Activated CD4-positive, alpha-beta memory T cell treated with anti-CD3 and anti-CD28 coated beads for 36 hours (primary cell): ENCODE results near the gene DAB2IP. TPM values are rescaled to one million over a fixed set of nuclear protein-coding genes. Genes with fewer than 3 reads are reported as not detected.

ENCODE experiments used
- CTCF ChIA-PET: fragments of 350-600 bp; sonication (Branson Sonifier 250); formaldehyde crosslinking; loops from one replicate; lab custom pipeline; 2021; ENCODE audit warnings: antibody characterized with exemption, inconsistent platforms; lab: Charles Lee
- POLR2A ChIA-PET: fragments of 350-600 bp; sonication (Branson Sonifier 250); formaldehyde crosslinking; loops from one replicate; lab custom pipeline; 2021; ENCODE audit warnings: antibody characterized with exemption; lab: Charles Lee
- DNase-seq: peaks from one replicate; pipeline ENCODE4 v3.0.0-alpha.2; 2020
- H3K27ac Mint-ChIP-seq: one replicate; pipeline ENCODE4 v1.8.0; 2021; ENCODE audit warnings: mixed read lengths
- H3K27me3 Mint-ChIP-seq: one replicate; pipeline ENCODE4 v1.8.0; 2021; ENCODE audit warnings: mixed read lengths
- H3K36me3 Mint-ChIP-seq: one replicate; pipeline ENCODE4 v1.8.0; 2021; ENCODE audit warnings: mixed read lengths
- H3K4me1 Mint-ChIP-seq: one replicate; pipeline ENCODE4 v1.8.0; 2021; ENCODE audit warnings: low read depth, mixed read lengths
- H3K4me3 Mint-ChIP-seq: one replicate; pipeline ENCODE4 v1.8.0; 2021; ENCODE audit warnings: mild to moderate bottlenecking, mixed read lengths
- H3K9me3 Mint-ChIP-seq: one replicate; pipeline ENCODE4 v1.8.0; 2021; ENCODE audit warnings: mixed read lengths
- intact Hi-C: fragments of 100-400 bp; cut with micrococcal nuclease; formaldehyde crosslinking; loops from one replicate; pipeline ENCODE4 v1.15.1; 2023
- total RNA-seq, 2 experiments: library from RNA; stranded (reverse); gene quantifications; one replicate each; pipeline ENCODE4 v1.2.3, GENCODE V29; 2021

The DAB2IP gene
- total RNA-seq, 2 experiments from 2014 or later, result not detected

- Mint-ChIP-seq H3K27me3 (peaks cover 18% of the 10 kb centered on the region), H3K4me1 (no peaks in the 10 kb centered on the region), H3K27ac (no peak overlapping the region), H3K36me3 (no peaks in the 10 kb centered on the region), H3K4me3 (no peak overlapping the region), H3K9me3 (no peaks in the 10 kb centered on the region)
- no peak for DNase-seq
- POLR2A ChIA-PET, result no interaction called here
- intact Hi-C loops, result no loop called here
- CTCF ChIA-PET, result interaction anchor here (0.8 to 1.1 kb wide), 2 partner anchors 10 to 613 kb away, joined by 3 read pairs; no protein-coding TSS in a partner anchor
Observed at GRCh38 chr9:121694001-121694400, 42.6 kb downstream of the DAB2IP start.

DNA sequence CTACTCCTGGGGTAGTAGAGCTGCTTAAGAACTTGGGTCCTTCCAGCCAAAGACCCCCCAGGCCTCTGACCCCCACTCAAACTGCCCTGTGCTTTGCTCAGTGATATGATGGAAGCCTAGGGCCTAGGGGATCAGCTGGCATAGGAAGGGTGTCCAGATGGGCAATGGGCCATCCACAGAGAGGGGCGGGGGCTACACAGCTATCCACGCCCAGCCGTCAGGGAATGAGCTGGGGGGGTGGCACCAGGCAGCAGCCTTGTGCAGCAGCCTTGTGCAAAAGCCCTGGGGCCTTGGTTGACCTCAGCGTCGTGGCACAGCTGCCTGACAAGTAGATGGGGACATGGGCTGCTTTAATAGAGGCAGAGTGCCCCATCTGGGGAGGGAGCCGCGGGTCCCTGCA lies 43.2 kb downstream of the DAB2IP start:
- Mint-ChIP-seq H3K27me3 (peaks cover 19% of the 10 kb centered on the region), H3K36me3 (no peaks in the 10 kb centered on the region), H3K4me1 (no peaks in the 10 kb centered on the region), H3K4me3 (no peak overlapping the region), H3K27ac (no peak overlapping the region), H3K9me3 (no peaks in the 10 kb centered on the region)
- intact Hi-C loops, result no loop called here
- DNase-seq, result no peak
- ChIA-PET POLR2A (no interaction called here), CTCF (interaction anchor here (1.1 kb wide), 1 partner anchor 11 kb away, joined by 3 read pairs; no protein-coding TSS in a partner anchor)

DNA sequence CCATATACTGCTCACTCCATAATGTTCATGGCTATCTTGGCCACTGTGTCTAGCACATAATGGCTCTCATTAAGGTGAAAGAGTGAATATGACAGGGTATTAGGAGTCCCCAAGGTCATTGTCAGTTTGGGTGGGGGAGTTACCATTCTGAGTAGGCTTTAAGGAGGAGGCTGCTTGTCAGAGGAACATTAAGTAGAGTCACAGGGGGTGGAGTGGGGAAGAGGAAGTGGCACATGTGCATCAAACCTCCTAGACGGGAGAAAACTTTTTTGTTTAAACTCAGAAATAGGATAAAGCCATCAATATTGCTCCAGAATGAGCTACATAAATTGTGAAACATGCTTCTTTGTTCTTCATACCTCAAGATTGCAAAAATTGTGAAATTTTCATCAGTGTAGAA lies 45.5 kb downstream of the DAB2IP start:
- CTCF ChIA-PET, result interaction anchor here (1.2 kb wide), 2 partner anchors 10 to 151 kb away, joined by 4 read pairs; no protein-coding TSS in a partner anchor
- Mint-ChIP-seq H3K9me3 (no peaks in the 10 kb centered on the region), H3K27ac (no peak overlapping the region), H3K4me3 (no peak overlapping the region), H3K27me3 (peaks cover 35% of the 10 kb centered on the region), H3K4me1 (no peaks in the 10 kb centered on the region), H3K36me3 (no peaks in the 10 kb centered on the region)
- DNase-seq, result no peak
- intact Hi-C loops, result no loop called here
- POLR2A ChIA-PET, result no interaction called here

DNA sequence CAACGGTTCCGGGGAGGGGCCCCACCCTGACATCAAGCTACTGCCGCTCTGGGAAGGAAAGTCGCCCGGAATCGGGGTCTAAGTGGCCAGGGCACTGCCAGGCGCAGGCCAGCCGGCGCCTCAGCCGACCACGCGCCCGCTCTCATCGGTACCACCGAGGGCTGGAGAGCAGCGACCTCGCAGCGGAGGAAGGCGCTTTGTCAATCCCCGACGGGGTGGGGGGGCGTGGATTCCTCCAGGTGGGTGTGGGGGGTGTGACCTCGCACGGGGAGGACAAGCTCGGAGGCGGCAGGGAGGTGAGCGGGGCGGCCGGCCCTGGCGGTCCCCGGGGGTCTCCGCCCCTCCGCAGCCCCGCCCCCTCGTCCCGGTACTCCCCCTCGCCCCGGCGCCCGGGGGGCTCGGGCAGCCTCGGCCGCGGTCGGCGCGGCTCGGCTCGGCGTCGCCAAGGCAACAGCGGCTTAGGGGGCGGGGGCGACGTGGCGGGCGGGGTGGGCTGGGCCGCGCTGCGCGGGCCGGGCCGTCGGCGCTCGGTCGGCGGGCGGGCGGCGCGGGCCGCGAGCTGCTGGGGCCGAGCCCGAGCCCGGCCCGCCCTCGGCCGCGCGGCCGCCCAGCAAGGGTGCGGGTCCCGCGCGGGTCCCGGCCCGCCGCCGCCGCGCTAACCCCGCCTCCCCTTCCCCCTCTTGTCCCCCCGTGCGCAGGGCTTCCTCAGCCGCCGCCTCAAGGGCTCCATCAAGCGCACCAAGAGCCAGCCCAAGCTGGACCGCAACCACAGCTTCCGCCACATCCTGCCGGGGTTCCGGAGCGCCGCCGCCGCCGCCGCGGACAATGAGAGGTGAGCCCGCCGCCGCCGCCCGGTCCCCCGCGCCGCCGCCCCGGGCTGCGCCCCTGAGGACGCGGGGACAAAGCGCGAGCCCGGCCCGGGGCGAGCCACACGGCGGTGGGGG lies 47.5 kb downstream of the DAB2IP start:
- CTCF ChIA-PET, result interaction anchor here (0.8 to 1.3 kb wide), 4 partner anchors 12 to 153 kb away, joined by 3 to 5 read pairs (median 3); no protein-coding TSS in a partner anchor
- POLR2A ChIA-PET, result no interaction called here
- intact Hi-C loops, result no loop called here
- Mint-ChIP-seq H3K27ac (no peak overlapping the region), H3K4me1 (no peaks in the 10 kb centered on the region), H3K9me3 (no peaks in the 10 kb centered on the region), H3K4me3 (no peak overlapping the region), H3K27me3 (peaks cover 42% of the 10 kb centered on the region), H3K36me3 (no peaks in the 10 kb centered on the region)
- DNase-seq, result peak; percentile 75

DNA sequence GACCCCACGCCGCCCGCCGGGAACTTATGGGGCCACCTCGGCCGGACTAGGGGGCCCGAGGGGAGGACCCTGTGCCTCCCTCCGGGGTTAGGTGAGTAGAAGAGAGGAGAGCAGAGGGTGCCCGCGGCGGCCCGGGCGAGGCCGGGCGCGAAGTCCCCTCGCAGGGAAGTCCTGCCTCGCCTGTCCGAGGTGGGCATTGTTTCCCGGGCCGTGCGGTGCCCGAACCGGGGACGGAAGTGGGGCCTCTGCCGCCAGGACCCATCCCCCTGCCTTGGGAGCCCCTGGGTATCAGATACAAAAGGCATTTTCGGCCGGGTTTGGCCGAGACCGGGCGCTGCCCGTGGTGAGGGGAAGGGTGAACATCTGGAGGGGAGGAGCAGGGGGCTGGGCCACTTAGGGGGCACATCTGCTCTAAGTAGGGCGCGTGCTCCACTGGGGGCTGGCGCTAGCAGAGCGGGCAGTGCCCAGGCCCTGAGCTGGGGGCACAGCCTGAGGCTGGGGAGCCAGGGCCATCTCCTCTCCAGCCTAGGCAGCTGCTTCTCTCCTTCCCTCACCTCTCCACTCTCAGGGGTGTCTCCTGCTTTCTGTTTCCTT lies 48.2 kb downstream of the DAB2IP start:
- intact Hi-C loops, result no loop called here
- Mint-ChIP-seq H3K9me3 (no peaks in the 10 kb centered on the region), H3K4me3 (no peak overlapping the region), H3K36me3 (no peaks in the 10 kb centered on the region), H3K4me1 (no peaks in the 10 kb centered on the region), H3K27me3 (peaks cover 44% of the 10 kb centered on the region), H3K27ac (no peak overlapping the region)
- DNase-seq, result no peak
- ChIA-PET POLR2A (no interaction called here), CTCF (interaction anchor here (1.3 kb wide), 1 partner anchor 12 kb away, joined by 3 read pairs; no protein-coding TSS in a partner anchor)

DNA sequence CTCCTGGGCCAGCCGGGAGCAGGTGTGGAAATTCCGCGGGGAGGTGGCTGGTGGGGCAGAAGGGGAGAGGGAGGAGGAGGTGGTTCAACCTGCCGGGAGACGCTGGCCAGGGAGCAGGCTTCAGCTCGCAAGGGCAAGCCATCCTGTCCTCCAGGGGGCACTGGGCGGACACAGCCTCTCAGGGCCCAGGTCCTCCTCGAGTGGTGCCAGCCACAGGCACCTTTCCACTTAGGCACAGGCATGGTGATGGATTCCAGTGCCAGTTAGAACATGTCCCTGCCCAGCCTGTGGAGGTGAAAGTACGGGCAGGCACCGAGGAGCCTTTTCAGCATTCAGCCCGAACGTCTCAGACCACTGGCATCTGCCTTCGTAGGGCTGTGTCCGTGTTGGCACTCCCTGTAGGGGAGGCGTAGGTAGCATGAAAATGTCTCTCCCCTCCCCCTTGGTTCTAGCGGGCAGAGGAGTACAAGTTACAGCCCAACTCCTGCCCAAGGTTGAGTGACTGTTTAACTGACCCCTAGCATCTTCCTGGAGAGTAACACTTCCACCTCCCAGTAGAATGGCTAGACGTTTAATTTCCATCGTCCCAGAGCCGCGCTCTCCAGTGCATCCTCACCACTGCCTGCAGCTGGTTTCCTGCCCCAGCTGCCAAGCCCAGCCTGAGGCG lies 48.9 kb downstream of the DAB2IP start:
- Mint-ChIP-seq H3K9me3 (no peaks in the 10 kb centered on the region), H3K36me3 (no peaks in the 10 kb centered on the region), H3K27me3 (peaks cover 44% of the 10 kb centered on the region), H3K27ac (no peak overlapping the region), H3K4me3 (no peak overlapping the region), H3K4me1 (no peaks in the 10 kb centered on the region)
- intact Hi-C loops, result no loop called here
- POLR2A ChIA-PET, result no interaction called here
- CTCF ChIA-PET, result interaction anchor here (1.3 kb wide), 1 partner anchor 13 kb away, joined by 3 read pairs; no protein-coding TSS in a partner anchor
- peak; percentile 27 for DNase-seq

DNA sequence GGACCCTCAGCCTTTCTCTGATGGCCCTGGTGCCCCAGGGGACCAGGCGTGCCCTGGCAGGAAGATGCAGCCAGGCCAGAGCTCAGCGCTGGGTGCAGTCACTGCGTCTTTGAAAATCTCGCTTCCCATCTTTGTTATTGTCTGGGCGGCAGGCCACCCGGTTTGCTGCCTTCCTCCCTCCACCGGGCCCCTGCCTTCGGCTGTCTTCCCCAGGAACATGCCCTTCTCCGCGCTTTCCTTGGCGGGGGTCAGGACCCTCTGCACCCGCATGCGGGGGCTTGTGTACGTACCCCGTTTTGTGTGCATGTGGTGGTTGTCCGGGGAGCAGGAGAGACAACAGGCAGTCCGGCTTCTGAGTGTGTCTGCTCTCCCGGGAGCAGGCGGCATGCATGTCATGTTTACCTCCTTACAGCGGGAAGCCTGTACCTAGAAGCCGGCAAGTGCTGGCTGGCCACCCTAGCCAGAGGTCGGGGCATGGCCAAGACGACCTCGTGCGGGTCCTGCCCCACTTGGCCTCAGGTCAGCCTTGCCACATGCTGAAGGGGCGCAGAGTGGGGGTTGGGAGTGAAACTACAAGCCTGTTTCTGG lies 49.5 kb downstream of the DAB2IP start:
- Mint-ChIP-seq H3K9me3 (no peaks in the 10 kb centered on the region), H3K27me3 (peaks cover 44% of the 10 kb centered on the region), H3K36me3 (no peaks in the 10 kb centered on the region), H3K27ac (no peak overlapping the region), H3K4me3 (no peak overlapping the region), H3K4me1 (no peaks in the 10 kb centered on the region)
- intact Hi-C loops, result no loop called here
- DNase-seq, result no peak
- CTCF ChIA-PET, result interaction anchor here (1.3 kb wide), 1 partner anchor 14 kb away, joined by 3 read pairs; no protein-coding TSS in a partner anchor
- POLR2A ChIA-PET, result no interaction called here

DNA sequence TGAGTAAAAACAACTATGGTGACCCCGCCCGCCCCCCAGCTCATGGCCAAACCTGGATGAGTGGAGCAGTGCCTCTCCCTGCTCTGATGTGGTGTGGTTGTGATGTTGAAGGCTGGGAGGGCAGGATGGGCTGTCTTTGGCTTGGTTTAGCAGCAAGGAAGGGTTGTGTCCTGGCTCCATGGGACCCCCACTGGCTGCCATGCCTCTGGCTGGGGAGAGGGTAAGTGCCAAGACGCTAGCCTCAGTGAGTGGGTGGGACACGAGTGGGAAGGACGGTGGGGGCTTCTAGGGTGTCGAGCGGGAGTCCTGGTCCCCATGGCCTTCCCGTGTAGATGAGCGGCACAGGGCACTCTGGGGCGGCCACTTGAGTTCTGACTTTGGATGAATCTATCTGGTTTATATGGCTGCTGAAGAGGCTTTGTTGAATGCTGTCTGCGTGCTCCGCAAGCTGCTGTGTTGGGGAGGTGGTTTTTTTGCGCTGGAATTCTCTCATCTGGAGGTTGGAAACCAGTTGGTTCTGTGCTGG lies 50.4 kb downstream of the DAB2IP start:
- Mint-ChIP-seq H3K4me3 (no peak overlapping the region), H3K27me3 (peaks cover 40% of the 10 kb centered on the region), H3K36me3 (no peaks in the 10 kb centered on the region), H3K27ac (no peak overlapping the region), H3K9me3 (no peaks in the 10 kb centered on the region), H3K4me1 (no peaks in the 10 kb centered on the region)
- intact Hi-C loops, result no loop called here
- DNase-seq, result no peak
- CTCF ChIA-PET, result no interaction called here
- POLR2A ChIA-PET, result no interaction called here

DNA sequence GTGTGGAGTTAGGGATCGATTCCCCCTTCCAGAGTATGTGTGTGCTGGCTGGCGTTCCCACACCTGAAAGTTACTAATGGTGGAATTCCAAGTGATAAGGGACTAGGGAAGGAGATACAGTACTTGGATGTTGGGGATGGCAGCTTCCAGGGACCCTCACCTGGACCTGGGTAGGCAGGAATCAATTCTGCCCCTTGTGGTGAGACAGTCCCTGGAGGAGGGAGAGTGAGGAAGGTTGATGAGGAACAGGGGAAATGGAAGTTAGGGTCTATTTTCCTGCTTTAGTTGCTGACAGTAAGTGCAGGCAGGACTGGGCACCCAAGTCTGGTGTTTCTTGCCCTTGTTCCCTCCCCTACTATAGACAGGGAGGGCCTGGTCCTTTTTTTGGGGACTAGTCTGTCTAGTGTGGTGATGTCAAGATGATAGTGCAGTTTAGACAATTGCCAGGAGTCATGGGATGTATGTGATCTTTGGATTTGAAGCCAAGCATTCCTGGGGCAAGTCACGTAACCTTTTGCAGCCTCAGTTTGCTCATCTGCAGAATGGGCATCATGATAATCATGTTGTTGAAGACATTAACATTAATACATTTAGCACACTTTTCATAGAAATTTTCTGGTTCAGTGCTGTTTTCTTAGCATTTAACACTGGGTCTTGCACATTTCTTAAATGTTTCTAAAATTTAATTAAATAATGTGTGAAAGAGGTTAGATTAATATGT lies 51.7 kb downstream of the DAB2IP start:
- DNase-seq, result no peak
- ChIA-PET POLR2A (no interaction called here), CTCF (interaction anchor here (1.2 to 1.4 kb wide), 2 partner anchors 16 to 62 kb away, joined by 3 read pairs; no protein-coding TSS in a partner anchor)
- Mint-ChIP-seq H3K4me3 (no peak overlapping the region), H3K27me3 (peaks cover 26% of the 10 kb centered on the region), H3K4me1 (no peaks in the 10 kb centered on the region), H3K27ac (no peak overlapping the region), H3K36me3 (no peaks in the 10 kb centered on the region), H3K9me3 (no peaks in the 10 kb centered on the region)
- intact Hi-C loops, result no loop called here

- Mint-ChIP-seq H3K9me3 (no peaks in the 10 kb centered on the region), H3K36me3 (no peaks in the 10 kb centered on the region), H3K27ac (no peak overlapping the region), H3K4me1 (no peaks in the 10 kb centered on the region), H3K4me3 (no peak overlapping the region), H3K27me3 (peaks cover 25% of the 10 kb centered on the region)
- DNase-seq, result no peak
- intact Hi-C loops, result no loop called here
- POLR2A ChIA-PET, result no interaction called here
- CTCF ChIA-PET, result no interaction called here
Observed at GRCh38 chr9:121704281-121704680, 52.8 kb downstream of the DAB2IP start.

DNA sequence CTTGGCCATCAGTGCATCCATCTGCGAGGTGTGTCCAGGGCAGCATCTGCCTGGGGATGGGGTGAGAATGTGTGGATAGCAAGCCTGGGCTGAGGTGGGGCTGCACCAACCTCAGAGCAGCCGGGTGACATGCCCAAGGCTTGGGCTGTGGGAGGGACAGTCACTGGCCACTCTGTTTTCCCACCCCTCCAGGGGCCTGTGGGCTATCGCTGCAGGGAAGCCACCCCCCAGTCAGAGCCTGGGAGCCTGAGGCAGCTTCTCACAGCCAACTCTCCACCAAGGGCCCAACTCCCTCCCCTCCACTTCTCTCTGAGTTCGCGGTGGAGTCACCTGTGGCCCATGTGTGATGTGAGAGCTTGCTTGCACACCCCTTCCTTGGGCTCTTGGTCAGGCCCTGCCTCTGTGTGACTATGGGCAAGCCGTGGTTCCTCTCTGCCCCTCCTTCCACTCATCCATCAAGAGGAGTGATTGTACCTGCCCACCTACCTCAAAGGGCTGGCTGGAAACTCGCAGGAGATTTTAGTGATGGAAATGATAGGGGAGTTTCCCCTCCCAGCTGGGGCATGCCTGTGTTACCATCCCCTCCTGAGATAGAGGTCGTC lies 54.8 kb downstream of the DAB2IP start:
- Mint-ChIP-seq H3K36me3 (no peaks in the 10 kb centered on the region), H3K27ac (no peak overlapping the region), H3K27me3 (peaks cover 14% of the 10 kb centered on the region), H3K4me1 (no peaks in the 10 kb centered on the region), H3K9me3 (no peaks in the 10 kb centered on the region), H3K4me3 (no peak overlapping the region)
- intact Hi-C loops, result no loop called here
- DNase-seq, result no peak
- POLR2A ChIA-PET, result no interaction called here
- CTCF ChIA-PET, result no interaction called here
